IMR-90 (cell line): ENCODE results near the gene CSH2. TPM values are rescaled to one million over a fixed set of nuclear protein-coding genes. Genes with fewer than 3 reads are reported as not detected.
"Not testable (repeated sequence)": the region's sequence is repeated elsewhere in the genome, so short reads cannot be mapped to it uniquely, and the experiment has no call there.

ENCODE experiments used
- ATAC-seq: fragments of 200-7000 bp; cut with Tn5 transposase; 2 replicates; pipeline ENCODE4 v1.9.1; 2020; ENCODE audit warnings: low read depth, mild to moderate bottlenecking, moderate library complexity
- BruUV-seq: library from RNA; stranded (reverse); fragments of 400-500 nt; replicated peaks from 2 replicates; lab custom pipeline; 2021; lab: Mats Ljungman, UMichigan
- CTCF ChIA-PET: fragments of 300-600 bp; formaldehyde crosslinking; extraction: SDS; loops from one replicate; lab custom pipeline; 2021; ENCODE audit warnings: antibody characterized with exemption; lab: Yijun Ruan, JAX
- POLR2A ChIA-PET: fragments of 300-600 bp; sonication (Branson Sonifier 250); formaldehyde crosslinking; loops from one replicate; lab custom pipeline; 2022; ENCODE audit warnings: antibody characterized with exemption; ENCODE audit not compliant: unreplicated experiment; lab: Charles Lee
- DNase-seq: peaks from one replicate; pipeline ENCODE4 v3.0.0; 2013
- H2AFZ ChIP-seq: replicated peaks from 2 replicates; pipeline ENCODE3; 2013; ENCODE audit warnings: low read length, mild to moderate bottlenecking; ENCODE audit not compliant: poor library complexity
- H2AK5ac ChIP-seq: 2 replicates; pipeline ENCODE4 v1.6.1; 2013; ENCODE audit warnings: low read depth, low read length, inconsistent platforms
- H2AK9ac ChIP-seq: replicated peaks from 2 replicates; pipeline ENCODE3; 2013; ENCODE audit warnings: mild to moderate bottlenecking, low read depth, low read length, moderate library complexity; ENCODE audit not compliant: poor library complexity
- H2BK120ac ChIP-seq: 2 replicates; pipeline ENCODE4 v1.6.1; 2013; ENCODE audit warnings: low read depth, low read length, inconsistent platforms
- H2BK15ac ChIP-seq: 3 replicates; pipeline ENCODE4 v1.6.1; 2013; ENCODE audit warnings: low read depth, low read length, inconsistent platforms
- H2BK20ac ChIP-seq: 2 replicates; pipeline ENCODE4 v1.6.1; 2013; ENCODE audit warnings: low read depth, mild to moderate bottlenecking, inconsistent platforms, low read length, moderate library complexity
- H2BK5ac ChIP-seq: 2 replicates; pipeline ENCODE4 v1.6.1; 2013; ENCODE audit warnings: mild to moderate bottlenecking, low read depth, low read length, inconsistent platforms; ENCODE audit not compliant: poor library complexity, severe bottlenecking
- H3K14ac ChIP-seq: replicated peaks from 2 replicates; pipeline ENCODE4 v1.6.1; 2013; ENCODE audit warnings: low read depth, low read length, inconsistent platforms
- H3K18ac ChIP-seq: 2 replicates; pipeline ENCODE4 v1.6.1; 2013; ENCODE audit warnings: low read depth, low read length, control low read depth
- H3K23ac ChIP-seq: 2 replicates; pipeline ENCODE4 v1.6.1; 2013; ENCODE audit warnings: low read depth, low read length, inconsistent platforms
- H3K27ac ChIP-seq: 2 replicates; pipeline ENCODE4 v1.5.1; 2013; ENCODE audit warnings: mild to moderate bottlenecking, control low read depth, low read length; ENCODE audit not compliant: insufficient read depth
- H3K27me3 ChIP-seq: 2 replicates; pipeline ENCODE4 v1.6.1; 2013; ENCODE audit warnings: low read length; ENCODE audit not compliant: control insufficient read depth, insufficient read depth
- H3K36me3 ChIP-seq: 2 replicates; pipeline ENCODE4 v1.6.1; 2013; ENCODE audit warnings: low read length, mixed read lengths; ENCODE audit not compliant: control insufficient read depth, insufficient read depth
- H3K4ac ChIP-seq: 2 replicates; pipeline ENCODE4 v1.6.1; 2013; ENCODE audit warnings: low read depth, low read length, inconsistent platforms
- H3K4me1 ChIP-seq: 2 replicates; pipeline ENCODE4 v1.6.1; 2013; ENCODE audit warnings: low read length, mixed read lengths; ENCODE audit not compliant: control insufficient read depth, insufficient read depth
- H3K4me2 ChIP-seq: 2 replicates; pipeline ENCODE4 v1.6.1; 2013; ENCODE audit warnings: low read depth, mild to moderate bottlenecking, control low read depth, low read length, moderate library complexity
- H3K4me3 ChIP-seq: 2 replicates; pipeline ENCODE4 v1.5.1; 2013; ENCODE audit warnings: low read depth, mild to moderate bottlenecking, control low read depth, low read length, moderate library complexity; ENCODE audit not compliant: insufficient read depth
- H3K56ac ChIP-seq: 2 replicates; pipeline ENCODE4 v1.6.1; 2013; ENCODE audit warnings: low read length, inconsistent platforms; ENCODE audit not compliant: insufficient read depth; ENCODE audit errors: extremely low read depth
- H3K79me1 ChIP-seq, 2 experiments: 2 replicates each; pipeline ENCODE4 v1.6.1; 2013; ENCODE audit warnings: low read length in 2 of 2, inconsistent platforms in 1 of 2, low read depth in 1 of 2
- H3K9ac ChIP-seq: 2 replicates; pipeline ENCODE4 v1.6.1; 2013; ENCODE audit warnings: low read depth, low read length, control low read depth
- H3K9me1 ChIP-seq: 2 replicates; pipeline ENCODE4 v1.6.1; 2013; ENCODE audit warnings: low read length, inconsistent platforms; ENCODE audit not compliant: insufficient read depth
- H3K9me3 ChIP-seq: 2 replicates; pipeline ENCODE4 v1.6.1; 2013; ENCODE audit warnings: low read length; ENCODE audit not compliant: control insufficient read depth, insufficient read depth
- H4K20me1 ChIP-seq: 2 replicates; pipeline ENCODE4 v1.6.1; 2013; ENCODE audit warnings: low read length, inconsistent platforms; ENCODE audit not compliant: insufficient read depth
- H4K5ac ChIP-seq: 2 replicates; pipeline ENCODE4 v1.6.1; 2013; ENCODE audit warnings: mild to moderate bottlenecking, low read depth, low read length, control low read depth
- H4K8ac ChIP-seq, 2 experiments: 2 replicates each; pipeline ENCODE4 v1.6.1; 2013; ENCODE audit warnings: low read depth in 2 of 2, low read length in 2 of 2, control low read depth in 1 of 2, inconsistent platforms in 1 of 2
- H4K91ac ChIP-seq: 2 replicates; pipeline ENCODE4 v1.6.1; 2013; ENCODE audit warnings: low read depth, low read length, inconsistent platforms; ENCODE audit not compliant: insufficient read depth
- CTCF ChIP-seq: conservative IDR thresholded peaks from 2 replicates; pipeline ENCODE4 v1.5.1; 2012; ENCODE audit warnings: mild to moderate bottlenecking, low read depth, low read length, improper control_type of control experiment
- MAFK ChIP-seq: IDR thresholded peaks from 2 replicates; pipeline ENCODE4 v1.6.1; 2012; ENCODE audit warnings: low read depth, low read length, improper control_type of control experiment
- WGBS, 2 experiments: methylation state at CpG; one replicate each; pipeline versions ENCODE4 v1.1.5 to v1.1.7; 2013; ENCODE audit warnings: missing lambda C conversion rate in 2 of 2; ENCODE audit not compliant: insufficient read length in 1 of 2; ENCODE audit errors: extremely low coverage in 2 of 2; 5-methylcytosine and 5-hydroxymethylcytosine counted together
- dilution Hi-C: fragments of 300-500 bp; cut with HindIII; formaldehyde crosslinking; loops from one replicate; pipeline ENCODE4 v1.14.3; 2018; ENCODE audit warnings: low sequenced_read_pairs; ENCODE audit not compliant: unreplicated experiment
- in situ Hi-C: fragments of 300-500 bp; cut with MboI; formaldehyde crosslinking; loops from 3 replicates; pipeline ENCODE4 v1.14.3; 2019; ENCODE audit warnings: low sequenced_read_pairs, inconsistent platforms, mixed read lengths
- intact Hi-C: fragments of 100-400 bp; cut with micrococcal nuclease; formaldehyde crosslinking; loops from 2 replicates; pipeline ENCODE4 v1.10.0; 2022
- polyA plus RNA-seq, 3 experiments: library from polyadenylated mRNA; depleted of rRNA; stranded (reverse); fragments of >200 nt; gene quantifications; 2 replicates each; pipeline ENCODE4 v1.2.3, GENCODE V29; 2012; ENCODE audit warnings: low replicate concordance in 1 of 3
- total RNA-seq: library from RNA; depleted of rRNA; stranded (reverse); fragments of >200 nt; gene quantifications from 2 replicates; pipeline ENCODE4 v1.2.3, GENCODE V29; 2012

Gene CSH2
- total and polyA plus RNA-seq, 2 of the 4 experiments (the other 2 are of a cell fraction) = not detected

- POLR2A ChIA-PET, H3K4ac ChIP-seq: not testable (repeated sequence)
- CTCF ChIA-PET = interaction anchor here (0.5 kb wide), 1 partner anchor 38 kb away, joined by 3 read pairs; no protein-coding TSS in a partner anchor
Measured at GRCh38 chr17:63869491-63870291, 3.8 kb downstream of the CSH2 start.

More at GRCh38 chr17:63869491-63870291, 3.8 kb downstream of the CSH2 start:
- ATAC-seq (peak; percentile 55), DNase-seq (peak; percentile 43)
- H2BK20ac ChIP-seq, H3K27ac ChIP-seq, H3K56ac ChIP-seq, H3K9ac ChIP-seq, H3K18ac ChIP-seq, H2BK15ac ChIP-seq, H4K5ac ChIP-seq, H3K9me3 ChIP-seq, intact Hi-C loops, H3K23ac ChIP-seq, H4K91ac ChIP-seq, H2AK5ac ChIP-seq, H2AFZ ChIP-seq, H2AK9ac ChIP-seq, H3K4me1 ChIP-seq, H4K8ac ChIP-seq, H3K14ac ChIP-seq, H3K4me3 ChIP-seq, dilution Hi-C loops, H4K20me1 ChIP-seq, H3K36me3 ChIP-seq, BruUV-seq, H3K27me3 ChIP-seq, H3K9me1 ChIP-seq, in situ Hi-C loops, H2BK5ac ChIP-seq, H3K4me2 ChIP-seq, H3K79me1 ChIP-seq: not testable (repeated sequence)
- TF ChIP-seq MAFK = peak; percentile 68
- TF ChIP-seq CTCF = peak; percentile 11; the same call in 1 of the 2 replicates
- no CpG with 5 or more reads among the region's 9 CpGs for WGBS, 2 experiments
- H2BK120ac ChIP-seq = 0 out of 2 replicates have a peak overlapping the region, but pooled peaks have one; percentile 32
